NOMO-1 treated with dmso at 0.1 percent for 144 hours (cell line): ENCODE data around the gene ZNF213.
"Not testable (repeated sequence)": the region's sequence is repeated elsewhere in the genome, so short reads cannot be mapped to it uniquely, and the experiment has no call there.

Experiments used
- DNase-seq: peaks from one replicate; lab custom pipeline; 2025; ENCODE audit not compliant: unreplicated experiment; lab: John Stamatoyannopoulos, UW

Gene ZNF213

DNA sequence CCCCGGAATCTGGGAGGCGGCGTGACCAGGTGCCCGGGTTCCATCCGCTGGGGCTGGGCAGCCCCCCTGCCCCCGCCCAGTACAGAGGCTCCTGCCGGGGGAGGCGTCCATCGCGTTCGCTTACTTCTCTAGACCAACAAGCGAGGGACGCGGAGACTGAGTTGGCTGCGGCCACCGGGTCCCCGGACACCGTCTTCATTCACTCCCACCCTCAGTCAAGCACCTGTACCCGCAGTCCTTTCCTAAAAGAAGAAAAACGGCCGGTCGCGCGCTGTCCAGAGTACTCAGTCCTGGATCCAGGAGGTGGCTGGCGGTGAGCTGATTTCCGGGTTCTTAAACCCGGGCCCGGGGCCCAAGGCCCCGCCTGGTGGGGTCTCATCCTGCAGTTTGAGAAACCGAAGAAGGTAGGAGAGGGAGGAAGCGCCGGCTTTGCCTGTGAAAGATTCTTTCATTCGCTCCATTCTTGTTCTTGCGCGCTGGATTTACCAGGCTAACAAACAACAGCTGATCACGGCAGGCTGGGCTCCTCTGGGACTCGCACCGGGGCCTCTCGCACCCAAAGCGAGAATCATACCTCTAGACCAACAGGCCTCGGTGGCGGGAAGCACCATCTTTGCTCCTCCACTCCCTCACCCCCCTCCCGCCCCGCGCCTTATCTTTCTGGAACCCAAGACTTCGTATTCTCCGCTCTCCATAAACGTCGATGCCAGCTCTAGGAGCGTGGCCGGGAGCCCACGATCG is 35.8 kb downstream of the ZNF213 start:
- no peak for DNase-seq

- no peak for DNase-seq
Observed at GRCh38 chr16:3171181-3171854, 36.5 kb downstream of the ZNF213 start.

GRCh38 chr16:3171855-3172593 is 37.2 kb downstream of the ZNF213 start:
- DNase-seq: no peak

DNA sequence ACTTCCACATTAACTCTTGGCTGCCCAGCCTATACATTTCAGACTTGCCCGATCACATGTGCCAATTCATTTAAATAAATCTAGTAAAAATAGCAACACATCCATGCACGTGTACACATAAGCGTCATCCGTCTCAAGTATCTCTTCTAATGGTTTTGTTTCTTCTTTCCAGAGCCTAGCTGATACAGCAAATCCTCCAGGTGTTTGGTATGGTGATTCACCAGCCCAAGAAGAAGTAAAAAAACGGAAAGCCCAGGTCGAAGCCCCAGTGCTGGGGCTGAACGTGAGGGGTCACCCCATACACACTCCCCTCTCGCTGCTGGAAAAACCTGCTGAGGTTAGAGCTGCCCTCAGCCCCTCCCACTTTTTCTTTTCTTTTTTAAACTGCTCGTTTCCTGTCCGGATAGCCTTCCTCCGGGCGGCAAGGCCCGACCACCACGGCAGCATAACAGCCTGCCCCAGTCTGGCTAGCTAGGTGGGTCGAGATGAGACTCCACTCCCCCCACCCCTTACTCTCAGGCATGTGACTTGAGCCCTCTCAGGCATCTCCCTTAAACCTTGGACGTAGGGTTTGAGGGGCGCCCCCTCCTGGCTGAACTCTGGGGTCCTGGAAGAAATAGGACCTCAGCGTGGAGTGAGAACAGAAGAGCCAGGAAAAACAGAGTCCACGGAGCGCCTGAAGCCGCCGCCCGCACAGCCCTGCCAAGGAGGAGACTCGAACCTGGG is 39.2 kb downstream of the ZNF213 start:
- no peak for DNase-seq

GRCh38 chr16:3174618-3175148 is 39.9 kb downstream of the ZNF213 start:
- DNase-seq: no peak

DNA sequence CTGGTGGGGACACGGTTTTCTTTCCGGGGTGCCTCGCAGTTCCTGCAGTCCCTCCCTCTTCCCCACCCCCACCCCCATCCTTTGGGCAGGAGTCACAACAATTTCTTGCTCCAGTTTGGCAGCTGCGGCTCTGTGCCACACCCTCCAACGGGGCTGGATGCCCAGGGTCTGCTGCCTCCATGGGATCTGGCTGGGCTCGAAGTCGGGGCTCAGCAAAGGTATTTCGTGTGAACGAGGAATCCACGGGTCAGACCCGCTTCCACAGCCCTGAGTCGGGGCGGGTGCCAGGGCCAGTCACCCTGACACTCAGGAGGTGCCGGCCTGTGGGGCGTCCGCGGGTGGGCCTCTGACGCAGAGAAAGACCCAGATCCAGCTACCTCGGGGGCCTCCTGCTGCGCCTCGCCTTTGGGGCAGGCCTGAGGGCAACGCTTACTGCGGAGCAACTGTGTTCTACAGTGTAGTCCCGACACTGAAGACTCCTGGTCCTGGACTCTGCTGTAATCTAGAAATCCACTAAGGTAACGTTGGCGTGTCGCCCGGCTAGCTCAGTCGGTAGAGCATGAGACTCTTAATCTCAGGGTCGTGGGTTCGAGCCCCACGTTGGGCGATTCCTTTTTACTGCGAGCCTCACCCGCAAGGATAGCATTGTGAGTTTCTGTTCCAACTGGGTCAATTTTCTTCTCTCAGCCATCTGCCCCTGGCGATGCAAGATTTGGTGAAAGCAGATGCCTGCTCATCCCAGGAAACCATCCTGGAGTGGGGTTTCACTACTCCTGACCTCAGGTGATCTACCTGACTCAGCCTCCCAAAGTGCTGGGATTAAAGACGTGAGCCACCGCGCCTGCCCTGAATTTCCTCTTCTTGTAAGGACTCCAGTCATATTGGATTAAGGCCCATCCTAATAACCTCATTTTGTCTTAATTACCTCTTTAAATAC is 40.6 kb downstream of the ZNF213 start:
- DNase-seq: no peak

DNA sequence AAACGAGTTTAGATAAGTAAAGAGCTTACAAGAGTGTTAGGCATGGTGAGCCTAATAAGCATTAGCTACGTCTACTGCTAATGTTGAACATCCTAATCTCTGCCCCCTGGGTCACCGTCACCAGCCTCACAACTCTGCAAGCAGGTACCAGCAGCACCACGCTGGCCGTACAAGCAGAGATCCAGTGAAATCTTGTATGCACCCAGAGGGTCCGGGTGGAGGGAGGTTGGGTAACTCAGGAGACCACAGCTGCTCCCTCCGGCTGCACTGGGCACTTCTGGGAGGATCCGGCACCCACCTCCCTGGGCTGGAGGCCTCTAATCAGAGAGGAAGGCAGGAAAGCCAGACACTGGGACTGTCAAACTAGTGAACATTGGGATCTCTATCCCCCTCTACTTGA is 44.8 kb downstream of the ZNF213 start:
- DNase-seq: no peak

DNA sequence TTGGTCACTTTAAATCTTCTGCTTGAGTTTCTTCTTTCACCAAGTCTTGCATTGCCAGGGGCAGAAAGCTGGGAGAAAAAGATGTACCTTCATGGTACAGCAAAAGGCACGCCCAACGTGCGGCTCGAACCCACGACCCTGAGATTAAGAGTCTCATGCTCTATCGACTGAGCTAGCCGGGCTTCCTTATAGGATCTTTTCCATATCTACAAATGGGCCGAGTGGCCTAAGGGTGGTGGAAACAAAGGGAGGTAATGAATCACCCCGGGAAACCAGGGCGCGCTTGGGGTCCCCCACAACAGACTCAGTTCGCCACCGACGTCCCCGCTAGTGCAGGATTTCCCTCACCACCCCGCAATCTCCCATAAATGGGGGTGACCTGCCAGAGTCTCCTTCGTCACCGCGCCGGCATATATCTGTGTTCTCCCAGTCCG is 45.6 kb downstream of the ZNF213 start:
- no peak for DNase-seq

GRCh38 chr16:3182293-3182607 is 47.4 kb downstream of the ZNF213 start:
- not testable (repeated sequence) for DNase-seq

GRCh38 chr16:3182608-3183444 is 48.0 kb downstream of the ZNF213 start:
- no peak for DNase-seq

DNA sequence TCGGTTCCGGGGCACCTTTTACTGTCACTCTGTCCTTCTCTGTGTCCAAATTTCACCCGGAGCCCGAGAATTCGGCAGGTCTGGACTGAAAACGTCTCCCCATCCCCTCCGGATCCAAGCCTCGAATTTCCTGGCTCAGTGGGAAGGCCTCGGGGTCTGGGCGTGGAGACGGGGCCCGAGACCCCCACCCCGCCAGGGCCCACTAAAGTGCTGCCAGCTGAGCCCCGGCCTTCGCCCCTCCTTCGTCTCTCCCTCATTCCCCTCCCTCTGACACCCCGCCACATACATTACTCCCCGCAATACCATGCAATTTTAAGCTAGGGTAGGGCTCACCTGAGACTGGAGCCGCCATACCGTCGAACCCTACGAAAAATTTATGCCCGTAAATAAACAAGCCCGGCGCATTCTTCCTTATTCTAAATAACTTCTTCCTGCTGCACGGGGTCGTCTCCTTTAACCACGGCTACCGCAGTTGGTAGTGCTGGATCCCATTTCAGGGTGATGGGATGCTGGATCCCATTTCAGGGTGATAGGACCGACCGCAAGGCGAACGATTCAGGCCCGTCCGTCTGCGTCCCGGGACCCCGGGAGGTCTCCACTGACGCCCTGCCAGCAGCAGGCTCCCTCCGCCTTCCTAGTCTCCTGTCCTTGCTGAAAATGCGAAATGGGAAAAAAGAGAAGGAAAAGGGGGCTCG is 48.8 kb downstream of the ZNF213 start:
- no peak for DNase-seq

DNA sequence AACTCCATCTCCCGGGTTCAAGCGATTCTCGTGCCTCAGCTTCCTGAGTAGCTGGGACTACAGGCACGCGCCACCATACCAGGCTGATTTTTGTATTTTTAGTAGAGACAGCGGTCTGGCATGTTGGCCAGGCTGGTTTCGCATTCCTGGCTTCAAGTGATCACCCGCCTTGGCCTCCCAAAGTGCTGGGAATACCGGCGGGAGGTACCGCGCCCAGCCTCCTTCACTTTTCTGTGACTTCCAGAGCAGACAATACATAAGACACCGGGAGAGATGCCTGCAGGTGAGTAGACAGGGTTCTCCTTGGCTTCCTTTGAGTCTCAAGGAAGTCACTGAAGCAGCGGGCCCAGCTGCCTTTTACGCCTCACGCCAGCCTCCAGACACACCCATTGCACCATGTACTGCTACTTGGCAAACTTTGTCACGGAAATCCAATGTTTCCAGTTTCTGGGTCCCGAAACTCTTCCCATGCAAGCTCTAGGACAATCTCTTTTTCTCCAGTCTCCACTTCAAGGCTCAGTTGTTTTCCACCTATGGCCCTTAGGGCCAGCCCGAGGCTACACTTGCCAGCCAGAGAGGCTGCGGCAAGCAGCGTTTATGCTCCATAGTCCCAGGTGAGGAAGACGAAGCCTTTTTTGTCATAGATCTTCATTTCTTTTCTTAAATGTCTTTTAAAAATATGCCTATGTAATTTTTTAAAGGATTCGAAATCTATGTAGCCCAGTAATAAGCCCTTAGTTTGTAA is 52.3 kb downstream of the ZNF213 start:
- no peak for DNase-seq

DNA sequence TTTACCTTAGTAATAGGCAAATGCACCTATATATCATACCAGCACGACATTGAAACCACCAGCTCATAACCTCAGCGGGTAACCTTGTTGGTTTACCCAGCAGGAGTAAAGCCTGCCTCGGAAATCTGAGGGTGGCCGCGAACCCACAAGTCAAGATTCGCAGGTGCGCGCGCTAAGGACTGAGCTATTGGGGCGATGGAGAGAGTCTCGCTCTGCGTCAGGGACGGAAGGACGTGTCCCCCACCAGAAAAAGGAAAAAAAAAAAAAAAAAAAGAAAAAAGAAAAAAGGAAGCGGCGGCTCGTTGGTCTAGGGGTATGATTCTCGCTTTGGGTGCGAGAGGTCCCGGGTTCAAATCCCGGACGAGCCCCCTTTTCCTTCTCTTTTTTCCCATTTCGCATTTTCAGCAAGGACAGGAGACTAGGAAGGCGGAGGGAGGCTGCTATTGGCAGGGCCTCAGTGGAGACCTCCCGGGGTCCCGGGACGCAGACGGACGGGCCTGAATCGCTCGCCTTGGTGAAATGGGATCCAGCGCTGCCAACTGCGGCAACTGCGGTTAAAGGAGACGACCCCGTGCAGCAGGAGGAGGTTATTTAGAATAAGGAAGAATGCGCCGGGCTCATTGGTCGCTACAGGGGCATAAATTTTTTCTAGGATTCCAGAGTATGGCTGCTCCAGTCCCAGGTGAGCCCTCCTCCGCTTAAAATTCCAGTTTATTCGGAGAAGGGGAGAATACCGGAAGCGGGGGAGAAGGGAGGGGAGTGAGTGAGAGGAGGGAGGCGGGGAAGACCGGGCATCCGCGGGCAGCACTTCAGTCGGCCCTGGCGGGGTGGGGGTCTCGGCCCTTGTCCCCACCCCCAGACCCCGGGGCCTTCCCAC is 53.2 kb downstream of the ZNF213 start, which contains the start of gene OR1F1:
Gene OR1F1 (plus strand): TSS at position 407 of the 877 bp plus-strand sequence.
- no peak for DNase-seq

DNA sequence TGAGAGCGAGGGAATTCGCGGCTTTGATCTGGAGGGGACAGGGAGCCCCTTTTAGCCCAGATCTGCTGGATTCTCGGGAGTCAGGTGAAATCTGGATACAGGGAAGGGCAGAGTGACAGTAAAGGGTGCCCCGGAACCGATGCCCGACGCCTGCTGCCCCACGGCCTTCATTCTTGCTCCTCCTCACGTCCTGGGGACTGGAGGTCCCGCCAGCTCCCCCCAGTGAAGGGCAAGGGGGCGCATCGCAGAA is 53.8 kb downstream of the ZNF213 start:
- no peak for DNase-seq

GRCh38 chr16:3188925-3189825 is 54.3 kb downstream of the ZNF213 start:
- DNase-seq: no peak

DNA sequence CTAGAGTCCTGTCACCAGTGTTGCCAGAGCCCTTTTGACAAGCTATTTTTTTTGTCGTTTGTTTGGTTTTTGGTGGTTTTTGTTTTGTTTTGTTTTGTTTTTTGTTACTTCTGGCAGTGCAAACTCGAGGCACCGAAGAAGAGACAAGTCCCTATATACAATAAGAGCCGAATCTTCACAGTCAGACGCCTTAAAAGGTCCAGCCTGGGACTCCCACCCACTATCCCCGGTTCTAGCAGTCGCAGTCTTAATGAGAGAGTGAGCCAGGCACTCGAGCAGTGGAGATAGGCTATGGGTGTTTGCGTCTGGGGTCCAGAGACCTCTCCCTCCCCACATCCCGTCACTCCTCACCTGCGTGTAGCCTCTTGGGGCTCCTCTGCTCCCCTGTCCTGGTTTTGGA is 55.0 kb downstream of the ZNF213 start:
- DNase-seq: no peak
